ENCODE results near the gene NEUROG1.

DNA sequence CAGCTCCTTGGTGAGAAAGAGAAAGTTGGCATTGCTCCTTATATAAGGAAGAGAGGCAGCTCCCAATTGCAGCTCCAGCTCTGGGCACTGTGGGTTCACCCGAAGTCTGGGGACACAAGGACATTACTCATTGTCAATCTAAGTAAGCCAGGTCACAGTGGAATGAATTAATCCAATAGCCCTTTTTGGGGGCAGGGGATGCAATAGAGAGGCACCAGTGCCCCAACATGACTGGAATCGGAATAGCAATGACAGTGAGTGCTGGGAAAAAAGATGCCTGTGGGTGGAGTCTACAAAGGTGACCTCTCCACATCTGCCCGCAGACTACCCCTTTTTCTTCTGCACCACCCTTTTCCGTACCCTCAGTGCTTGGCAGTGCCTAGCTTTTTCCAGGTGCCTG lies 11.1 kb upstream of the NEUROG1 start:
- TF ChIP-seq, protein P1, sequence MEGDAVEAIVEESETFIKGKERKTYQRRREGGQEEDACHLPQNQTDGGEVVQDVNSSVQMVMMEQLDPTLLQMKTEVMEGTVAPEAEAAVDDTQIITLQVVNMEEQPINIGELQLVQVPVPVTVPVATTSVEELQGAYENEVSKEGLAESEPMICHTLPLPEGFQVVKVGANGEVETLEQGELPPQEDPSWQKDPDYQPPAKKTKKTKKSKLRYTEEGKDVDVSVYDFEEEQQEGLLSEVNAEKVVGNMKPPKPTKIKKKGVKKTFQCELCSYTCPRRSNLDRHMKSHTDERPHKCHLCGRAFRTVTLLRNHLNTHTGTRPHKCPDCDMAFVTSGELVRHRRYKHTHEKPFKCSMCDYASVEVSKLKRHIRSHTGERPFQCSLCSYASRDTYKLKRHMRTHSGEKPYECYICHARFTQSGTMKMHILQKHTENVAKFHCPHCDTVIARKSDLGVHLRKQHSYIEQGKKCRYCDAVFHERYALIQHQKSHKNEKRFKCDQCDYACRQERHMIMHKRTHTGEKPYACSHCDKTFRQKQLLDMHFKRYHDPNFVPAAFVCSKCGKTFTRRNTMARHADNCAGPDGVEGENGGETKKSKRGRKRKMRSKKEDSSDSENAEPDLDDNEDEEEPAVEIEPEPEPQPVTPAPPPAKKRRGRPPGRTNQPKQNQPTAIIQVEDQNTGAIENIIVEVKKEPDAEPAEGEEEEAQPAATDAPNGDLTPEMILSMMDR (conservative IDR thresholded peaks at IDR 0.05; ENCODE audit: low read length), result no peak
- TF ChIP-seq EZH2phosphoT487 (IDR thresholded peaks at IDR 0.05; ENCODE audit: borderline replicate concordance), result no peak

Data from Loucy (cell line).